Osteoblast (primary cell): Measurements from ENCODE around the gene MID1. TPM values are rescaled to one million over a fixed set of nuclear protein-coding genes. Genes with fewer than 3 reads are reported as not detected.

Experiments used
- DNase-seq: peaks from one replicate; pipeline ENCODE4 v3.0.0; 2011; ENCODE audit warnings: low spot score, mixed read lengths; ENCODE audit not compliant: insufficient read length; ENCODE audit errors: missing footprints
- H2AFZ ChIP-seq: 2 replicates; pipeline ENCODE4 v1.6.0; 2011; ENCODE audit warnings: mild to moderate bottlenecking, low read length
- H3K27ac ChIP-seq: 2 replicates; pipeline ENCODE4 v1.5.1; 2011; ENCODE audit warnings: mild to moderate bottlenecking, low read depth, low read length, moderate library complexity
- H3K27me3 ChIP-seq: 2 replicates; pipeline ENCODE4 v1.6.0; 2012; ENCODE audit warnings: mild to moderate bottlenecking, control low read depth, inconsistent platforms, low read length, moderate library complexity; ENCODE audit not compliant: insufficient read depth
- H3K36me3 ChIP-seq: 2 replicates; pipeline ENCODE4 v1.5.1; 2011; ENCODE audit warnings: mild to moderate bottlenecking, low read length, control low read depth, moderate library complexity; ENCODE audit not compliant: insufficient read depth
- H3K4me1 ChIP-seq: 2 replicates; pipeline ENCODE4 v1.5.1; 2011; ENCODE audit warnings: mild to moderate bottlenecking, low read length, control low read depth, moderate library complexity; ENCODE audit not compliant: insufficient read depth
- H3K4me2 ChIP-seq: 2 replicates; pipeline ENCODE4 v1.6.0; 2011; ENCODE audit warnings: mild to moderate bottlenecking, low read length; ENCODE audit not compliant: insufficient read depth
- H3K4me3 ChIP-seq: fragments of 200-600 bp; sonication (generic); 3 replicates; pipeline ENCODE4 v1.5.1; 2012; ENCODE audit warnings: mild to moderate bottlenecking, low read length, inconsistent platforms; ENCODE audit not compliant: insufficient read depth
- H3K79me2 ChIP-seq: 2 replicates; pipeline ENCODE4 v1.6.0; 2012; ENCODE audit warnings: mild to moderate bottlenecking, low read length, control low read depth, inconsistent platforms; ENCODE audit not compliant: insufficient read depth
- H3K9me3 ChIP-seq: 2 replicates; pipeline ENCODE4 v1.5.1; 2011; ENCODE audit warnings: low read depth, low read length, control low read depth
- H4K20me1 ChIP-seq: 2 replicates; pipeline ENCODE4 v1.6.0; 2012; ENCODE audit warnings: mild to moderate bottlenecking, low read length, control low read depth; ENCODE audit not compliant: insufficient read depth
- total RNA-seq: library from RNA; depleted of rRNA; stranded (reverse); fragments of >200 nt; gene quantifications from 2 replicates; pipeline ENCODE4 v1.2.3, GENCODE V29; 2012
- TF ChIP-seq, protein P1 (sequence below): IDR thresholded peaks from 2 replicates; pipeline ENCODE4 v1.5.1; 2011; ENCODE audit warnings: mild to moderate bottlenecking, low read depth, low read length, moderate library complexity; ENCODE audit errors: extremely low read depth

The MID1 gene
- total RNA-seq, 1 donor: 26.8 TPM

DNA sequence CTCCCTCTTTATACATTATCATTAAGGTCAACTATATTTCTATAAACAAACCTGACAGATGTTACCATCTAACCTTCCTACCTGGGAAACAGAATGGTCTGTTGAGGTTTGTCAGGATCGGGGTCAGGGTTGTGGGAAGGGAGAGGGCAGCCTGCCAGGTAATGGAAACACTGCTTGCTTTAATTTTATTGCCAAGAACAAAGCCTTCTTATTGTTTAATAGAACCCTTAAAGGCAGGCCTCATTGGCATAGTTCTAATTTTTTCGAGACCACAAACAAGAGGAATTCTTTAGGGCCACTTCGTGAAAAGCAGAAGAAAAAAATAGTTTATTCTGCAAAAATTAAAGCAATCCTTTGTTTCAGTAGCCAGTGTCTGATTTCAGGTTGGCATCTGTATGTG lies 113.2 kb downstream of the MID1 start:
- Histone ChIP-seq H3K27ac (no peak overlapping the region), H3K4me3 (no peak overlapping the region), H2AFZ (no peak overlapping the region), H3K79me2 (no peaks in the 10 kb centered on the region), H3K9me3 (no peaks in the 10 kb centered on the region), H3K36me3 (no peaks in the 10 kb centered on the region), H3K4me2 (no peak overlapping the region), H3K4me1 (peaks cover 6% of the 10 kb centered on the region), H4K20me1 (no peaks in the 10 kb centered on the region), H3K27me3 (no peaks in the 10 kb centered on the region)
- TF ChIP-seq, protein P1, sequence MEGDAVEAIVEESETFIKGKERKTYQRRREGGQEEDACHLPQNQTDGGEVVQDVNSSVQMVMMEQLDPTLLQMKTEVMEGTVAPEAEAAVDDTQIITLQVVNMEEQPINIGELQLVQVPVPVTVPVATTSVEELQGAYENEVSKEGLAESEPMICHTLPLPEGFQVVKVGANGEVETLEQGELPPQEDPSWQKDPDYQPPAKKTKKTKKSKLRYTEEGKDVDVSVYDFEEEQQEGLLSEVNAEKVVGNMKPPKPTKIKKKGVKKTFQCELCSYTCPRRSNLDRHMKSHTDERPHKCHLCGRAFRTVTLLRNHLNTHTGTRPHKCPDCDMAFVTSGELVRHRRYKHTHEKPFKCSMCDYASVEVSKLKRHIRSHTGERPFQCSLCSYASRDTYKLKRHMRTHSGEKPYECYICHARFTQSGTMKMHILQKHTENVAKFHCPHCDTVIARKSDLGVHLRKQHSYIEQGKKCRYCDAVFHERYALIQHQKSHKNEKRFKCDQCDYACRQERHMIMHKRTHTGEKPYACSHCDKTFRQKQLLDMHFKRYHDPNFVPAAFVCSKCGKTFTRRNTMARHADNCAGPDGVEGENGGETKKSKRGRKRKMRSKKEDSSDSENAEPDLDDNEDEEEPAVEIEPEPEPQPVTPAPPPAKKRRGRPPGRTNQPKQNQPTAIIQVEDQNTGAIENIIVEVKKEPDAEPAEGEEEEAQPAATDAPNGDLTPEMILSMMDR: no peak
- no peak for DNase-seq

DNA sequence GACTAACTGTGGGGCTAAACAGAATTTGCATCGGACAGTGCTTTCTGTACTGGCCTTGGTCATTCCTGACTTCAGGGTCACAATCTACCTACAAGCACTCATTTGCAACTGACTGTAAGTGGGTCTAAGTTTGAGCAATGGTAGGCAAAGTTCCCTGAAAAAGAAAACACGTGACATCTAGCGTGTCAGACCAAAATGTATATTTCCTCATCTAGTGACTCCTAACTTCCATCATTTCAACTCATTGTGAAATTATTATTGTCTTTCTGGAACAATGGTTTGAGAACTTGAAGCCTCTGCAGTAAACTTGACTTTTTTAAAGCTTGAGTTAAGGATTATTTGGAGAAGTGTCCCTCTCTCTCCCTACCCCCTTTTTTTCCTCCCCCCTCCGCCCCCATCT lies 113.6 kb downstream of the MID1 start:
- Histone ChIP-seq H3K27me3 (no peaks in the 10 kb centered on the region), H3K4me2 (no peak overlapping the region), H3K4me1 (peaks cover 6% of the 10 kb centered on the region), H3K36me3 (no peaks in the 10 kb centered on the region), H3K27ac (no peak overlapping the region), H3K9me3 (no peaks in the 10 kb centered on the region), H3K79me2 (no peaks in the 10 kb centered on the region), H4K20me1 (no peaks in the 10 kb centered on the region), H2AFZ (no peak overlapping the region), H3K4me3 (no peak overlapping the region)
- no peak for DNase-seq
- TF ChIP-seq, protein P1: no peak

DNA sequence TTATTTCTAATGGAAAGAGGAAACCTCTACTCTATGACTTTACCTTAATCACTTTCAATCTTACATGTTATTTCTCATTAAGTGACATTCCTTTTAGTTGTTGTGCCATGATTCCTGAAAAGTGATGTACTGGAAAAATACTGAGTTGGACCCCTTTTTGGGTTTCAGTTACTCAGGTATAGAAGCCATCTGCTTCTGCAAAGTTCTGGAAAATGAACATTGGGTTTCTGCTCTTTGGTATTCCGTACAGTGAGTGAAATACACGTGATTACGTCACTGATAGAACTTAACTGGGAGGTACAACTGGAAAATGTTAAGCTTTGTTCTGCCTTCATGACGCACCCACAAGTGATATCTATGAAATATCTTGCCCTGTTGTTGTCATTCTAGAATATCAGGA lies 114.7 kb downstream of the MID1 start:
- Histone ChIP-seq H3K4me1 (peaks cover 6% of the 10 kb centered on the region), H4K20me1 (no peaks in the 10 kb centered on the region), H3K27me3 (no peaks in the 10 kb centered on the region), H3K4me3 (no peak overlapping the region), H3K9me3 (no peaks in the 10 kb centered on the region), H2AFZ (no peak overlapping the region), H3K79me2 (no peaks in the 10 kb centered on the region), H3K27ac (no peak overlapping the region), H3K36me3 (no peaks in the 10 kb centered on the region), H3K4me2 (no peak overlapping the region)
- TF ChIP-seq, protein P1: no peak
- DNase-seq: no peak

DNA sequence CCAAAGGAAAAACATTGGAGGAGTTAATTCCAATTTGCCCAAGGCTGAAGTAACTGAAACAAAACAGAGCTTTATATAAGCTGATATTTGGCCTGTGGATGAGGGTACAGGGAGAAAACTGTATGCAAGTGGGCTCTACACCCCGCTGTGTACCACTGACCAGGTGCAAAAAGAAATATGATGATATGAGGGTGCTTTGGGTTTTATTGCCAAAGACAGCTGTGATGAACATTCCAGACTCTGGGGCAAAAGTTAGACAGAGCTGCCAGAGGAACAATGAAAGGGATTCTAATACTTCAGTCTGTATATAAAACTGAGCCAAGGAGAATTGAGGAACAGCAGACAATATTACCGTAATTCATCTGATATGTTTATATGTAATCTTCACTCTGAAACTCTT lies 117.4 kb downstream of the MID1 start:
- no peak for DNase-seq
- H3K4me1 ChIP-seq: peaks cover 4% of the 10 kb centered on the region
- no peaks in the 10 kb centered on the region for H4K20me1 ChIP-seq
- H3K36me3 ChIP-seq: no peaks in the 10 kb centered on the region
- H2AFZ ChIP-seq: no peak overlapping the region
- no peak overlapping the region for H3K4me2 ChIP-seq
- H3K4me3 ChIP-seq: no peak overlapping the region
- H3K27ac ChIP-seq: no peak overlapping the region
- no peaks in the 10 kb centered on the region for H3K27me3 ChIP-seq
- no peaks in the 10 kb centered on the region for H3K9me3 ChIP-seq
- H3K79me2 ChIP-seq: no peaks in the 10 kb centered on the region
- TF ChIP-seq, protein P1: no peak
